Right lobe of liver (tissue), 6 donors: ENCODE results near the gene VSTM2L. TPM values are rescaled to one million over a fixed set of nuclear protein-coding genes. Genes with fewer than 3 reads are reported as not detected.
A peak's percentile ranks its signal among the peaks of the same experiment; 100 is the strongest.
"Not testable (repeated sequence)": the region's sequence is repeated elsewhere in the genome, so short reads cannot be mapped to it uniquely, and the experiment has no call there.

ENCODE experiments used
- ATAC-seq, 4 donors: fragments of 200-7000 bp; cut with Tn5 transposase; one replicate each; pipeline ENCODE4 v1.9.1; 2020; ENCODE audit warnings: mild to moderate bottlenecking in 4 of 4, moderate library complexity in 4 of 4
- DNase-seq, 3 donors: peaks; one replicate each; pipeline ENCODE4 v3.0.0-alpha.2; 2020
- H3K27ac ChIP-seq, 3 donors: fragments of 200-600 bp; one replicate each; pipeline ENCODE4 v1.8.0; 2022
- H3K27me3 ChIP-seq, 2 donors: fragments of 200-600 bp; one replicate each; pipeline ENCODE4 v1.8.0; 2022
- H3K36me3 ChIP-seq, 4 donors: fragments of 200-600 bp; sonication (generic) in 1 of 4; one replicate each; pipeline versions ENCODE4 v1.5.1 to v1.8.0; 2017 to 2022; ENCODE audit warnings: control low read depth in 1 of 4
- H3K4me1 ChIP-seq, 4 donors: fragments of 200-600 bp; sonication (generic) in 1 of 4; one replicate each; pipeline versions ENCODE4 v1.5.1 to v1.8.0; 2017 to 2022; ENCODE audit warnings: control low read depth in 1 of 4
- H3K4me3 ChIP-seq, 3 donors: fragments of 200-600 bp; one replicate each; pipeline ENCODE4 v1.8.0; 2022
- H3K9me3 ChIP-seq, 4 donors: fragments of 200-600 bp; sonication (generic) in 1 of 4; one replicate each; pipeline versions ENCODE4 v1.5.1 to v1.8.0; 2017 to 2022; ENCODE audit warnings: control low read depth in 1 of 4
- POLR2A ChIP-seq: fragments of 450-650 bp; IDR thresholded peaks from one replicate; pipeline ENCODE4 v1.6.1; 2017; ENCODE audit warnings: antibody characterized with exemption, mild to moderate bottlenecking
- WGBS: methylation state at CpG from one replicate; pipeline ENCODE4 v1.1.6; 2018; ENCODE audit warnings: low coverage, low lambda C conversion rate; ENCODE audit not compliant: insufficient coverage; ENCODE audit errors: missing lambda C conversion rate; 5-methylcytosine and 5-hydroxymethylcytosine counted together
- intact Hi-C, 2 donors: fragments of 100-400 bp; cut with DNase I; formaldehyde crosslinking; loops; one replicate each; pipeline versions ENCODE4 v1.11.2 to v1.14.1; 2022
- long read RNA-seq: library from polyadenylated mRNA; unstranded; transcript quantifications from one replicate; pipeline ENCODE4 v2.0.0, GENCODE V29; 2019
- total RNA-seq, 6 experiments: library from RNA; depleted of rRNA in 2 of 6; stranded (reverse); fragments of >200 nt in 2 of 6; fragmentation: NEBNext Ultra II Directional in 3 of 6; extraction: Animal tissue kit (Norgen Biotek cat#: 25700) in 3 of 6; gene quantifications; one replicate each; pipeline versions ENCODE4 v1.1.0 to v1.2.4, GENCODE V29; 2016 to 2023
- TF ChIP-seq, protein P1 (sequence below), 4 donors: fragments of 200-600 bp in 3 of 4; fragments of 450-650 bp in 1 of 4; IDR thresholded peaks; one replicate each; pipeline versions ENCODE4 v1.5.1 to v1.8.0; 2016 to 2022; ENCODE audit warnings: antibody characterized with exemption in 4 of 4, mild to moderate bottlenecking in 2 of 4
- donor health status: DM: no; HTN: yes; CAD: no.
- donor health status: DM: no; HTN: no; CAD: no.
- donor health status: DM: no; HTN: no; CAD: no.
- donor health status: DM: no; HTN: yes; CAD: no.
- donor health status: DM: no; HTN: yes; CAD: no.

Gene VSTM2L, protein sequence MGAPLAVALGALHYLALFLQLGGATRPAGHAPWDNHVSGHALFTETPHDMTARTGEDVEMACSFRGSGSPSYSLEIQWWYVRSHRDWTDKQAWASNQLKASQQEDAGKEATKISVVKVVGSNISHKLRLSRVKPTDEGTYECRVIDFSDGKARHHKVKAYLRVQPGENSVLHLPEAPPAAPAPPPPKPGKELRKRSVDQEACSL
- total RNA-seq, result 10 to 100 TPM in 1 of 6 experiments, 1 to 10 TPM in 3, under 1 TPM in 2; 0.56 to 10.7 (median 1.8) TPM
- long read RNA-seq, result 0 reads

DNA sequence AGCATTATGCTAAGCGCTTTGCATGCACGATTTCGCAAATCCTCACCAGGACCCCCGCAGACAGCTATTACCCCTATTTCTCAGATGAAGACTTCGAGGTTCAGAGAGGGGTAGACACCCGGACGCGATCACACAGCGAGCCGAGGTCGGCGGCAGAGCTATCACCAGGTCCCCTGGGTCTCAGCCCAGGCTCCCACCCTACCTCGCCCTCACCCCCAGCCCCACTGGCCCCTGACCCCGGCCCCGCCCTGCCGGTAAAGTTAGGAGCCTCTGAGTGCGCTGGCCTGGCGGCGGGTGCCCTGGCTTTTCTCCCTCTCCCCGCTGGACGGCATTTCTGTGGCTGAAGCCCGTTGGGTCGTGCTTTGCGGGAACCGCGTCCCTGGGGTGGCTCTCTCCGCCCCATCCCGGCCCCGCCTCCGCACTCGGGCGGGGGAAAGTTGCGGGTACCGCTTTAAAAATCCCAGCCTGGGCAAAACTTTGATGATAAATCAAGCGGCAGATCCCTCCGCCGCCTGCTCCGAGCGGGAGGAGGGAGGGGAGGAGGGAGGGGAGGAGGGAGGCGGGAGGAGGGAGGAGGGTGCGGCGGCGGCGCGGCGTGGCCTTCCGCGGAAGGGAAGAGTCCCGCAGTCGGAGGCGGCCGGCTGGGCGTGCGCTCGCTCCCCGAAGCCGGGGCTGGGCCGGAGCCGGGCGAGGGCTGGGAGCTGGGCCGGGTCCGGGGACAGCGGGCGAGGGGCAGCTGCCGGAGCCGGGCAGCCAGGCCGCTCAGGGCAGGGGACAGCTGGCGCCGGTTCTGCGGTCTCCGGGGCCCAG, at the start of gene VSTM2L:
VSTM2L (plus strand) TSS at position 624 of the 810 bp plus-strand sequence. CDS start 224 bp downstream, outside the sequence.
- Histone ChIP-seq H3K27ac (no peak within 1 kb of the TSS), H3K36me3 (no peaks in the 10 kb centered on the region), H3K9me3 (no peaks in the 10 kb centered on the region), H3K27me3 (no peaks in the 10 kb centered on the region), H3K4me1 (peaks cover 0 to 10% (median 0%) of the 10 kb centered on the region in 4 donors), H3K4me3 (peak within 1 kb of the TSS; percentile 33 to 54 (median 42))
- intact Hi-C loops, result loop anchor here in 1 of 2 donors (10.0 kb wide), 1 partner anchor 92 kb away; no protein-coding TSS in a partner anchor
- TF ChIP-seq, protein P1, sequence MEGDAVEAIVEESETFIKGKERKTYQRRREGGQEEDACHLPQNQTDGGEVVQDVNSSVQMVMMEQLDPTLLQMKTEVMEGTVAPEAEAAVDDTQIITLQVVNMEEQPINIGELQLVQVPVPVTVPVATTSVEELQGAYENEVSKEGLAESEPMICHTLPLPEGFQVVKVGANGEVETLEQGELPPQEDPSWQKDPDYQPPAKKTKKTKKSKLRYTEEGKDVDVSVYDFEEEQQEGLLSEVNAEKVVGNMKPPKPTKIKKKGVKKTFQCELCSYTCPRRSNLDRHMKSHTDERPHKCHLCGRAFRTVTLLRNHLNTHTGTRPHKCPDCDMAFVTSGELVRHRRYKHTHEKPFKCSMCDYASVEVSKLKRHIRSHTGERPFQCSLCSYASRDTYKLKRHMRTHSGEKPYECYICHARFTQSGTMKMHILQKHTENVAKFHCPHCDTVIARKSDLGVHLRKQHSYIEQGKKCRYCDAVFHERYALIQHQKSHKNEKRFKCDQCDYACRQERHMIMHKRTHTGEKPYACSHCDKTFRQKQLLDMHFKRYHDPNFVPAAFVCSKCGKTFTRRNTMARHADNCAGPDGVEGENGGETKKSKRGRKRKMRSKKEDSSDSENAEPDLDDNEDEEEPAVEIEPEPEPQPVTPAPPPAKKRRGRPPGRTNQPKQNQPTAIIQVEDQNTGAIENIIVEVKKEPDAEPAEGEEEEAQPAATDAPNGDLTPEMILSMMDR (IDR thresholded peaks at IDR 0.05), result no peak
- no peak for TF ChIP-seq POLR2A
- ATAC-seq (peak; percentile 36 to 61 (median 46)), DNase-seq (peak in 1 of 3 donors; percentile 40)
- 0% methylated on average over 7 of the region's 71 CpGs for WGBS

DNA sequence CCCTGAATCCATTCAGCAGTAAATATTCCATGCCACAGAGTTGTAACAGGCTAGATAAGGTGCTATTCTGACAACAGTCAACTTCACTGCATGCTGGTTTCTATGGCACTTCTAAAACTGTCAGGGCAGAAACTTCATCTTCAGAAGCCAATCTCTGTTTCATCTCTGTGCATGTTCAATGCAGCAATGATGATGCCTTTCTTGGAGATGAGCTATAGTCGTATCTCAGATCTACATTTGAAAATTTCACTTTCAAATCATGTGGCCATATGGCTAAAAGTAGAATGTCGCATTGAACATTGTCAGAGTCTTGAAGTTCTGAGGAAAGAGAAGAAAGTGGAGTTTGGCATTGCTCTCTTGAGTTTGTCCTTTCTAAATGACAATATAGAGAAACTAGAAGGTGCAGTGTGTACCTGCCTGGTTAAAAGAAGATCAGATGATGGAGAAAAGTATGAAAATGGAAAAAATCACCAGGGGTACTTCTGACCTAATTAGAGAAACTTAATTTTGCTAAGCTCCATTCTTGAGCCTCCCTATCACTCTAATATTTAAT, 49.0 kb upstream of the VSTM2L start:
- Histone ChIP-seq H3K27ac (no peak overlapping the region), H3K27me3 (no peaks in the 10 kb centered on the region), H3K4me3 (no peak overlapping the region), H3K9me3 (no peaks in the 10 kb centered on the region), H3K36me3 (peaks cover 0 to 38% (median under 1%) of the 10 kb centered on the region in 4 donors), H3K4me1 (no peaks in the 10 kb centered on the region)
- no peak for DNase-seq
- intact Hi-C loops, result no loop called here
- TF ChIP-seq, protein P1 (IDR thresholded peaks at IDR 0.05), result no peak
- no peak for TF ChIP-seq POLR2A
- 78% methylated on average over 2 of the region's 2 CpGs for WGBS
- ATAC-seq, result no peak

DNA sequence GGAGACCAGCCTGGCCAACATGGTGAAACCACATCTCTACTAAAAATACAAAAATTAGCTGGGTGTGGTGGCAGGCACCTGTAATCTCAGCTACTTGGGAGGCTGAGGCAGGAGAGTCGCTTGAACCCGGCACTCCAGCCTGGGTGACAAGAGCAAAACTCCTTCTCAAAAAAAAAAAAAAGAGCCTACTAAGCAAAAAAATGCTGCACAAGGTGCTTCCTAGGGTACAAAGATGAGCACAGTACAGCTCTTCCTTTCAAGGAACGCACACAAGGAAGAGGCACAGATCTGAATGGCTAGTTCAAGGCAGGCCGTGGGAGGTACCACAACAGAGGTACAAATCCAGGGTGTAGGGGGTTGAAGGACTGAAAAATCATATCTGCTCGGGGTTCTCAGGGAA, 46.9 kb upstream of the VSTM2L start:
- peaks cover 0 to 46% (median 2%) of the 10 kb centered on the region in 4 donors for H3K36me3 ChIP-seq
- intact Hi-C loops, DNase-seq: not testable (repeated sequence)

DNA sequence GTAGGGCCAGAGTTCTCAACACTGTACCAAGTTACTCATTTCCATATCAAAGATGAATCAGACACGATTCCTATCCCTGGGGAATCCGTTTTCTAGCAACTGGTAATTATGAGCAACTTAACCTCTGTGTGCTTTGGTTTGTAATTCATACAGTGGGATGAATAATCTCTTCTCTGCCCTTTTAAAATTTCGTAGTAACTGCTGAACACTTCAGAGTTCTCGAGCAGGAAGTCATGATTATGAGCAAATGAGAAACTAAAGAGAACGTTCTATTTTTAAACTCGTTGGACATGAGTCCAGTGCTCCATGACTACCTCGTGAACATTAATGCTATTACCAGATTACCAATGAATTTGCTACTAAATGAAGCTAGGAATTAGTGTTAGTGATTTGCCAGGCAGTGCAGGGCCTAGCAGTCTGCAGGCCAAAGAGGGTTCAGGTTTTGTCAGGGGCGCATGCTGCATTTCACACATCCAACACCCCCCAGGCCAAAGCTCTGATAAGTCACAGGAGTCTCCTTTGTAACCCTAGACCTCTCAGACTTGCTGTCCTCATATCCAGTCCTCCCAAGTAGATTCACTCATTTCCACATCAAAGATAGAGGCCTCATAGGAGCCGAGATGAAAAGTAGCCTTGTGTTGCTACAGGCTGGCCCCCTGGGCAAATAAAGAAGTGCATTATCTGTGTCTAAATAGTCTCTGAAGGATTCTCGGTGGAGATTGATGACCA, 45.8 kb upstream of the VSTM2L start:
- WGBS, result 73% methylated on average over 10 of the region's 10 CpGs
- Histone ChIP-seq H3K4me1 (no peaks in the 10 kb centered on the region), H3K27me3 (no peaks in the 10 kb centered on the region), H3K4me3 (no peak overlapping the region), H3K9me3 (no peaks in the 10 kb centered on the region), H3K27ac (no peak overlapping the region), H3K36me3 (peaks cover 0 to 45% (median 2%) of the 10 kb centered on the region in 4 donors)
- ATAC-seq (no peak), DNase-seq (no peak)
- TF ChIP-seq, protein P1 (IDR thresholded peaks at IDR 0.05), result no peak
- no peak for TF ChIP-seq POLR2A
- intact Hi-C loops, result no loop called here

More for the DNA sequence above, 46.9 kb upstream of the VSTM2L start:
- not testable (repeated sequence) for H3K9me3 ChIP-seq, H3K27ac ChIP-seq, H3K4me1 ChIP-seq, H3K27me3 ChIP-seq, H3K4me3 ChIP-seq, ATAC-seq
- WGBS, result 89% methylated on average over 5 of the region's 5 CpGs
